Liver (tissue), 9 donors: ENCODE data around the gene DNAL4. TPM values are rescaled to one million over a fixed set of nuclear protein-coding genes. Genes with fewer than 3 reads are reported as not detected.

Experiments
- DNase-seq: peaks from one replicate; pipeline ENCODE4 v3.0.0-alpha.2; 2017; ENCODE audit warnings: low spot score
- H3K27ac ChIP-seq, 2 donors: one replicate each; pipeline ENCODE4 v1.7.0; 2013; ENCODE audit warnings: inconsistent platforms in 2 of 2, low read length in 2 of 2, control low read depth in 1 of 2, low read depth in 1 of 2, mild to moderate bottlenecking in 1 of 2
- H3K27me3 ChIP-seq, 4 donors: one replicate each; pipeline versions ENCODE4 v1.6.1 to v1.7.0; 2013; ENCODE audit warnings: low read length in 3 of 4, inconsistent platforms in 1 of 4, mild to moderate bottlenecking in 1 of 4, moderate library complexity in 1 of 4; ENCODE audit not compliant: control insufficient read depth in 4 of 4, insufficient read depth in 4 of 4
- H3K36me3 ChIP-seq, 4 donors: one replicate each; pipeline versions ENCODE4 v1.6.1 to v1.7.0; 2013; ENCODE audit warnings: low read length in 3 of 4, mild to moderate bottlenecking in 3 of 4, low read depth in 1 of 4, moderate library complexity in 1 of 4; ENCODE audit not compliant: control insufficient read depth in 4 of 4, insufficient read depth in 3 of 4
- H3K4me1 ChIP-seq, 4 donors: one replicate each; pipeline versions ENCODE4 v1.6.1 to v1.7.0; 2013; ENCODE audit warnings: low read length in 3 of 4, mild to moderate bottlenecking in 3 of 4, moderate library complexity in 1 of 4; ENCODE audit not compliant: control insufficient read depth in 4 of 4, insufficient read depth in 4 of 4
- H3K4me3 ChIP-seq, 3 donors: one replicate each; pipeline versions ENCODE4 v1.6.1 to v1.7.0; 2013; ENCODE audit warnings: low read length in 3 of 3, control low read depth in 1 of 3, low read depth in 1 of 3, mild to moderate bottlenecking in 1 of 3
- H3K9ac ChIP-seq, 2 donors: one replicate each; pipeline ENCODE4 v1.7.0; 2013; ENCODE audit warnings: low read length in 2 of 2, mild to moderate bottlenecking in 2 of 2, moderate library complexity in 2 of 2, control low read depth in 1 of 2, low read depth in 1 of 2
- H3K9me3 ChIP-seq, 4 donors: one replicate each; pipeline versions ENCODE4 v1.6.1 to v1.7.0; 2013; ENCODE audit warnings: low read length in 3 of 4; ENCODE audit not compliant: control insufficient read depth in 4 of 4
- ATF3 ChIP-seq: IDR thresholded peaks from 2 replicates; pipeline ENCODE4 v1.6.1; 2016; ENCODE audit warnings: antibody characterized with exemption
- CTCF ChIP-seq: fragments of 150-350 bp; IDR thresholded peaks from 2 replicates; pipeline ENCODE4 v1.5.1; 2017; ENCODE audit warnings: improper control_type of control experiment, low read depth, low read length; ENCODE audit not compliant: missing input control
- EGR1 ChIP-seq, 2 donors: IDR thresholded peaks; 2 replicates each; pipeline ENCODE4 v1.6.1; 2016 to 2018; ENCODE audit warnings: antibody characterized with exemption in 2 of 2, low read depth in 2 of 2
- FOXA1 ChIP-seq: IDR thresholded peaks from 2 replicates; pipeline ENCODE4 v1.6.1; 2016; ENCODE audit warnings: antibody characterized with exemption
- FOXA2 ChIP-seq: IDR thresholded peaks from 2 replicates; pipeline ENCODE4 v1.6.1; 2016; ENCODE audit warnings: antibody characterized with exemption
- GABPA ChIP-seq, 2 donors: IDR thresholded peaks in 1 of 2; conservative IDR thresholded peaks in 1 of 2; 2 replicates each; pipeline ENCODE4 v1.6.1; 2016; ENCODE audit warnings: antibody characterized with exemption in 2 of 2, mild to moderate bottlenecking in 1 of 2, moderate library complexity in 1 of 2
- HNF4A ChIP-seq, 2 donors: conservative IDR thresholded peaks; 2 replicates each; pipeline ENCODE4 v1.6.1; 2016; ENCODE audit warnings: antibody characterized with exemption in 2 of 2, mild to moderate bottlenecking in 2 of 2
- HNF4G ChIP-seq: IDR thresholded peaks from 2 replicates; pipeline ENCODE4 v1.6.1; 2016; ENCODE audit warnings: antibody characterized with exemption
- JUND ChIP-seq, 2 donors: IDR thresholded peaks; 2 replicates each; pipeline ENCODE4 v1.6.1; 2016; ENCODE audit warnings: antibody characterized with exemption in 2 of 2
- MAX ChIP-seq: IDR thresholded peaks from 2 replicates; pipeline ENCODE4 v1.6.1; 2016; ENCODE audit warnings: antibody characterized with exemption
- NR2F2 ChIP-seq: IDR thresholded peaks from 2 replicates; pipeline ENCODE4 v1.6.1; 2016; ENCODE audit warnings: antibody characterized with exemption
- RAD21 ChIP-seq, 2 donors: IDR thresholded peaks; 2 replicates each; pipeline ENCODE4 v1.6.1; 2016; ENCODE audit warnings: antibody characterized with exemption in 2 of 2, mild to moderate bottlenecking in 2 of 2
- REST ChIP-seq: IDR thresholded peaks from 2 replicates; pipeline ENCODE4 v1.6.1; 2016; ENCODE audit warnings: antibody characterized with exemption, mild to moderate bottlenecking
- RXRA ChIP-seq, 2 donors: IDR thresholded peaks; 2 replicates each; pipeline ENCODE4 v1.6.1; 2017 to 2018; ENCODE audit warnings: antibody characterized with exemption in 2 of 2, mild to moderate bottlenecking in 1 of 2
- SP1 ChIP-seq: IDR thresholded peaks from 2 replicates; pipeline ENCODE4 v1.6.1; 2018; ENCODE audit warnings: antibody characterized with exemption, mild to moderate bottlenecking
- TAF1 ChIP-seq: conservative IDR thresholded peaks from 2 replicates; pipeline ENCODE4 v1.6.1; 2016; ENCODE audit warnings: antibody characterized with exemption, mild to moderate bottlenecking
- YY1 ChIP-seq: IDR thresholded peaks from 2 replicates; pipeline ENCODE4 v1.6.1; 2016; ENCODE audit warnings: antibody characterized with exemption, mild to moderate bottlenecking
- ZBTB33 ChIP-seq: IDR thresholded peaks from 2 replicates; pipeline ENCODE4 v1.6.1; 2016; ENCODE audit warnings: antibody characterized with exemption
- WGBS: extraction: QIAGEN DNeasy Blood & Tissue Kit; methylation state at CpG from one replicate; pipeline ENCODE4 v1.1.7; 2013; 5-methylcytosine and 5-hydroxymethylcytosine counted together
- polyA plus RNA-seq, 2 donors: library from polyadenylated mRNA; stranded (reverse) in 1 of 2; unstranded in 1 of 2; fragments of 200-250 nt in 1 of 2; fragments of >200 nt in 1 of 2; fragmentation: Nextera tagmentation in 1 of 2; extraction: Ambion mirVana in 1 of 2; gene quantifications; one replicate each; pipeline versions ENCODE4 v1.2.1 to v1.2.3, GENCODE V29; 2013 to 2015
- total RNA-seq, 2 donors: library from RNA; depleted of rRNA; stranded (reverse); fragments of >200 nt; gene quantifications; one replicate each; pipeline ENCODE4 v1.2.3, GENCODE V29; 2014
- donor health status: healthy.
- donor health status: healthy.
- donor health status: healthy.
- donor health status: healthy.
- donor health status: healthy.

Gene DNAL4
- total and polyA plus RNA-seq, 4 donors: 4.0 to 5.6 (median 4.9) TPM

GRCh38 chr22:38827510-38827909, 33.6 kb upstream of the DNAL4 start:
- H3K9me3 ChIP-seq: peaks cover 0 to 16% (median 4%) of the 10 kb centered on the region in 4 donors
- no peaks in the 10 kb centered on the region for H3K27me3 ChIP-seq
- H3K27ac ChIP-seq: no peak overlapping the region
- H3K4me1 ChIP-seq: no peaks in the 10 kb centered on the region
- H3K9ac ChIP-seq: no peak overlapping the region
- TF ChIP-seq FOXA1 (no peak), TAF1 (no peak), YY1 (no peak), SP1 (no peak), REST (no peak), JUND (IDR thresholded peaks at IDR 0.05) (no peak), ATF3 (no peak), EGR1 (IDR thresholded peaks at IDR 0.05; ENCODE audit: low read depth in 2 of 2) (no peak), HNF4A (conservative IDR thresholded peaks at IDR 0.05) (no peak), RXRA (IDR thresholded peaks at IDR 0.05) (no peak), FOXA2 (no peak), ZBTB33 (no peak), GABPA (IDR thresholded peaks at IDR 0.05 in 1 of 2, conservative IDR thresholded peaks at IDR 0.05 in 1 of 2) (no peak), RAD21 (IDR thresholded peaks at IDR 0.05) (no peak)
- DNase-seq: no peak
- H3K4me3 ChIP-seq: no peak overlapping the region
- H3K36me3 ChIP-seq: no peaks in the 10 kb centered on the region

- peaks cover 0 to 16% (median 4%) of the 10 kb centered on the region in 4 donors for H3K9me3 ChIP-seq
- H3K27ac ChIP-seq: no peak overlapping the region
- no peaks in the 10 kb centered on the region for H3K4me1 ChIP-seq
- WGBS: 66% methylated on average over 5 of the region's 5 CpGs
- no peak for DNase-seq
- H3K27me3 ChIP-seq: no peaks in the 10 kb centered on the region
- no peaks in the 10 kb centered on the region for H3K36me3 ChIP-seq
- no peak overlapping the region for H3K9ac ChIP-seq
- no peak overlapping the region for H3K4me3 ChIP-seq
- no peak for TF ChIP-seq EGR1 (IDR thresholded peaks at IDR 0.05; ENCODE audit: low read depth in 2 of 2)
- no peak for TF ChIP-seq CTCF
- no peak for TF ChIP-seq TAF1
- no peak for TF ChIP-seq ZBTB33
- no peak for TF ChIP-seq NR2F2
- TF ChIP-seq YY1: no peak
- TF ChIP-seq FOXA1: no peak
- no peak for TF ChIP-seq ATF3
- TF ChIP-seq GABPA (IDR thresholded peaks at IDR 0.05 in 1 of 2, conservative IDR thresholded peaks at IDR 0.05 in 1 of 2): no peak
- no peak for TF ChIP-seq MAX
- TF ChIP-seq REST: no peak
- no peak for TF ChIP-seq JUND (IDR thresholded peaks at IDR 0.05)
- no peak for TF ChIP-seq SP1
- TF ChIP-seq HNF4A (conservative IDR thresholded peaks at IDR 0.05): no peak
- no peak for TF ChIP-seq RAD21 (IDR thresholded peaks at IDR 0.05)
- TF ChIP-seq HNF4G: no peak
Measured at GRCh38 chr22:38826801-38827200, 32.9 kb upstream of the DNAL4 start.
